SKM-1 treated with dmso at 0.1 percent for 144 hours (cell line): Measurements from ENCODE around the gene LSM3.

Source experiments
- DNase-seq: peaks from one replicate; lab custom pipeline; 2025; ENCODE audit not compliant: unreplicated experiment; lab: John Stamatoyannopoulos, UW

The LSM3 gene

DNA sequence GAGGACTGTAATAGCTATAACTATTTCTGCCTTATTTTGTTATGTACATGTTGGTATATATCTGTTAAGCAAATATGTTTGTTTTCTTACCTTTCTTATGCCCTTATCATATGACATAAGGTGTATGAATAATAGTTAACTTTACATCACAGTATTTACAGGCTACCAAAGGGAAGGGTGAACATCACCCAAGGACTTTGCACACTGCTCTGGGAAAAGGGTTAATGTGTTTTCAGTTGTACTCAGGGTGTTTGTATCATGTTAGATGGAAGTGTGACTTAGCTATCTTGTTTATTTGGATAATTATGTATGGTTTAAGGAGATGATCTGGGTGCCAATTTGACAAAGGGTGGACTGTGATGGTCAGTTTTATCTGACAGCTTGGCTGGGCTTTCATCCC lies 60.3 kb downstream of the LSM3 start:
- DNase-seq = no peak

DNA sequence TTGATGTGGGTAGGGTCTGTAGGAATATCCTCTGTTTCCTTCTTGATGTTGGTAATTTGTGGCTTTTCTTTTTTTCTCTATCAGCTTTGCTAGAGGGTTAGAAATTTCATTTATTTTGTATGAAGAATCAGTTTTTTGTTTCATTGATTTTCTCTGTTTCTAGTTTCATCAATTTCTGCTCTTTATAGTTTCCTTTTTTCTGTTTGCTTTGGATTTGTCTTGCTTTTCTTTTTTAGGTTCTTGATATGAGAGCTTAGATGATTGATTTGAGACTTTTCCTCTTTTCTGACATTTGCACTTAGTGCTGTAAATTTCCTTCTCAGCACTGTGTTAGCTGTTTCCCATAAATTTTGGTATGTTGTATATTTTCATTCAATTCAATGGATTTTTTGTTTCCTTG lies 61.3 kb downstream of the LSM3 start:
- DNase-seq = no peak

DNA sequence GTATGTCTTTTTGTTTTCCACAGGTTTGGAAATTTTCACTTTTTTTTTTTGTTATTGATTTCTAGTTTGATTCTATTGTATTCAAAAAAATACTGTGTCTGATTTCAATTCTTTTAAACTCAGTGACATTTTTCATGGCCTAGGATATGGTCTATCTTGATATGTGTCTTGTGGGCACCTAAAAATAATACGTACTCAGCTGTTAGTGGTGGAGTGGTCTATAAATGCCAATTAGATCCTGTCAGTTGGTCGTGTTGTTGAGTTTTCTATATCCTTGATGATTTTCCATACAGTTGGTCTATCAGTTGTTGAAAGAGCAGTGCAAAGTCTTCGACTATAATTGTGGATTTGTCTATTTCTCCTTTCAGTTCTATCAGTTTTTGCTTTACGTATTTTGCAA lies 61.7 kb downstream of the LSM3 start:
- no peak for DNase-seq

DNA sequence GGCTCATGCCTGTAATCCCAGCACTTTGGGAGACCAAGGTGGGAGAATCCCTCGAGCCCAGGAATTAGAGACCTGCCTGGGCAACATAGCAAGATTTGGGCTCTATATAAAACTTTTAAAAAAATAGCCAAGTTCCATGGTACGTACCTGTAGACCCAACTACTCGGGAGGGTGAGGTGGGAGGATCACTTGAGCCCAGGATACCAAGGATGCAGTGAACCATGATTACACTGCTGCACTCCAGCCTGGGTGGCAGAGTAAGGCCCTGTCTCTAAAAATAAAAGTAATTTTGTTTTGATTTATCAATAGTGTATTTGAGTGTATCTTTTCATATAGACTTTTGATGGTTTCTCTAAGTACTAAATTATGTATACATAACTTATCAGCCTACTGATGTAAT lies 63.1 kb downstream of the LSM3 start:
- no peak for DNase-seq

DNA sequence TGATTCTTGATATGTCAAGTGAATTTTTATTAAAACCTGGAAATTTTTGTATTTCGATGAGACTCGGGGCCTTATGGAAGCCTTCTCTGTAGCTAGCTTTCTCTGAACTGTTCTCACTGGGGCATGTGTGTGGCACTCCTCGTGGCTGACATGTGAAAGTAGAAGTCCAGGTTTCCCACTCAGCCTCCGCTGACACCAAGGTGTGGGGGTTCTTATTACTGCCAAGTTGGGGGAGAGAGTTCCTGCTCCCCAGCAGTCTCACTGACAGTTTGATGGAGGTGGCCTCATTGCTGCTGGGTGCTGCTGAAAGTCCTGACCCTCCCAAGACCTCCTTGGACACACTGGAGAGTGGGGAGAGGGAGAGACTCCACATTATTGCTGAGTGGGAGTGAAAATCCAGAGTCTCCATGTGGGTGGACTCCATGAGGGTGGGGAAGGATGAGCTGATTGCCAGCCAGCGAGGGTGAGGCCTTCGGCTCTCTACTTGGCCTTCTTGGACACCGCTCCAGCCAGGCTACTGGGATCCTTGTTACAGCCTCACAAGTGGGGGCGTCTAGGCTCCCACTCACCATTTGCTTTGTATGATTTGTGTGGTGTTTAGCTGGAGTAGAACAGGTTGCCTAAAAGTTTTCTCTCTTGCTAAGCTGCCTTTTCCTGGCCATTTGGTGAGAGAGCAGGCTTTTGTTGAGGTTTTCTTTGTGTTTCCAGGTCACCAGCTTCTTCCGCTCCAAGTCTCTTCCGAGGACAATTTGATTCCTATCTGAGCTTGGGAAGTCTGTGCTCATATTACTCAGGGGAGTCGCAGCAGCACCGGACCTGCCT lies 64.1 kb downstream of the LSM3 start:
- no peak for DNase-seq

DNA sequence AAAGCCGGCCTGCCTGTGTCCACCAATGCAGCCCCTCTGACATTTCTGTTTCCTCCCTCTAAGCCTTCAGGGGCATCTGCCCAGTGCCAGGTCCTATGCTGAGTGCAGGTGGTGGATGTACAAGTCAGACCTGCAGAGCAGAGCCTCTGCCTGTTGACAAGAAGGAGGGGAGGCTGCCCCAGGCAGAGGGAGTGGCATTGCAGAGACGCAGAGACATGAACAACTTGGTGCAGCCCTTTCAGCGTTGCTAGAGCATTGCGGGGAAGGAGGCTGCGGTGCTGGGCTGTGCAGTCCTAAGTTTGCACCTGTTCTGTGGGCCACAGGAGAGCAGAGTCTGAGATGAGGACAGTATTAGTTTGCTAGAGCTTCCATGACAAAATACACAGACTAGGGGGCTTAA lies 65.2 kb downstream of the LSM3 start:
- no peak for DNase-seq

DNA sequence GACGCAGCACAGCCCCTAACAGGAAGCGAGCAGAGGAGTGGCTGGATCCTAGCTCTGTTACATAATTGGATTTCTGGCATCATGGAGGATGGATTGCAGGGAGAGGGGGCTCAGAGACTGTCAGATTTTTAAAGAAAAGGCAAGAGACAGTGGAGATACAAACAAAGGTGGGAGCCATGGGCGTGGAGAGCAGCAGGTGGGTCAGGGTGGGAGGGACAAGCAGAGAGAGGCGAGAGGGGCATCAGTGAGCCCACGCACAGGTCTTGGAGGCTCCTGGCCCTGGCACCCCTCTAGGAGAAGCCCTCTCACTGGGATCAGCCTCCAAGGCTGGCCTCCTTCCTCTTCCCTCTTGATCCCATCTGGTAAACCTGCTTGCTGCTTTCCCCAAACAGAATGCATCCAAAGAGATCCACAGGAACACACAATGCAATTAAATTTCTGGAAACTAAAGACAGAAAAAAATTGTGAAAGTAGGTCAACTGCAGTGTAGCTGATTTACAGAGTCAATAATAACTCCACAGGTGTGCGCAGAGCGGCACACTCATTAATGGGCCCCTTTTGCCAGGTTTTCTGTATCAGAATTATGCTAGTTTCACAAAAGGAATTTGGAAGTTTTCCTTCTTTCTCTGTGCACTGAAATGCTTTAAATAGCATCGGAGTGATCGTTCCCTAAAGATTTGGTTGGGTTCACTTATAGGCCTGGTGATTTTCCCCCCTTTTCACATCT lies 66.1 kb downstream of the LSM3 start:
- DNase-seq = no peak

DNA sequence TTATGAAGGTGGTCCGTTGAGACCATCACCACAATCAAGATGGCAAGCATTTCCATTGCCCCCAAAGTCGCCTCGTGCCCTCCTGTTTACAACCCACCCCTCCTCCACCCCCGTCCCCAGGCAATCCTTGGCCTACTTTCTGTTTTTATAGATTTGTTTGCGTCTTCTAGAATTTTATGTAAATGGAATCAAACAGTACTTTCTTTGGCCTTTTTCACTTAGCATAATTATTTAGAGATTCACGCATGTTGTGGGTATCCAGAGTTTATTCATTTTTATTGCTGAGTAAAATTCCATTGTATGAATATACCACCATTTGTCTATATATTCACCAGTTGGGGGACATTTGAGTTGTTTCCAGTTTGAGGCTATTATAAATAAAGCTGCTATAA lies 66.6 kb downstream of the LSM3 start:
- no peak for DNase-seq

DNA sequence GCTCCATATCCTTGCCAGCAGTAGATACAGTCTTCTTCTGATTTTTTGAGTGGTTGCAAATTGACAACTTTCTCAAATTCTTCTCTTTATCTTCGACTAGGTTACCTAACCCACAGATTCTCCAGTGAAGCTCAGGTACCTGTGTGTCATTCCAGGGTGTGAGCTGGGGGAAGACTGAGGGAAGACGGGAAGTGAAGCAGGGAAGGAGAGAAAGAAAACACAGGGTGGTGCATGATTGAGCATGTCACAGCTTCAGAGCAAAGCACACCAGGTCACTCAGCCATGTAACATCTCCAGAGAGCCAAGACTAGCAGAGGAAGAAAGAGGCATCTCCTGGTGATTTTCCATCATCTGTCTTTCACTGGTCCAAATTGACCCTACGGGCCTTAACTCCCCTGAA lies 67.2 kb downstream of the LSM3 start:
- DNase-seq = no peak

DNA sequence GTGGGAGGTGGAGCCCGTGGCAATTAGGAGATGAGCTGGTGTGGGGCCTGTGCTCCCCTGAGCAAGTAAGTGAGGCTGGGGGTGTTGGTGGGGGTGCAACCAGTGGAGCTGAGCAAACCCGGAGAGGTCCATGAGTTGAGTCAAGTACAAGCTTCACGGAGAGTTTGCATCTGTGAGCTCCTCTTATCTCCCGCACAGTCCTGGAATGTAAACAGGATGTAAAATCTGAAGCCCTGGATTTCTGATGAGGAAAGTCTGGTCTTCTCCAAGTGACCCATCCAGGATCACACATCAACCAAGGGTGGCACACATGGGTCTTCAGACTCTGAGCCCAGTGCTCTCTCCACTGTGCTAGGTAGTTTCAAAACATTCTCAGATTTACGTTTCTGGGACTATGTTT lies 67.8 kb downstream of the LSM3 start:
- no peak for DNase-seq

DNA sequence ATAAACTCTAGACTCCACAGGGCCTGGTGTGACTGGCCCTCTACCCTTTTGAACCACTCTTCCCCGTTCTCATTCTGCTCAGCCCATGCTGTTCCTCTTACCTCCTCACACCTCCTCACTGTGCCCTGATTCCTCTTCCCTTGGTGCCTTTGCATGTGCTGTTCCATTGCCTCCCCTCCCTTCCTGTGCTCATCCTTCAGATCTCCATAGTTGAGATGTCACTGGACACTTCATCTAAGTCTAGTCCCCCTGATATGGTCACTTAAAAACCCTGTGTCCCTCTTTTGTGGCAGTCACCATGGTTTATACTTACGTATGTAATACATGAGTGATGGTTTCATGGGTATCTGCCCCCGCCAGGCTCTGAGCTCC lies 69.8 kb downstream of the LSM3 start:
- DNase-seq = no peak

DNA sequence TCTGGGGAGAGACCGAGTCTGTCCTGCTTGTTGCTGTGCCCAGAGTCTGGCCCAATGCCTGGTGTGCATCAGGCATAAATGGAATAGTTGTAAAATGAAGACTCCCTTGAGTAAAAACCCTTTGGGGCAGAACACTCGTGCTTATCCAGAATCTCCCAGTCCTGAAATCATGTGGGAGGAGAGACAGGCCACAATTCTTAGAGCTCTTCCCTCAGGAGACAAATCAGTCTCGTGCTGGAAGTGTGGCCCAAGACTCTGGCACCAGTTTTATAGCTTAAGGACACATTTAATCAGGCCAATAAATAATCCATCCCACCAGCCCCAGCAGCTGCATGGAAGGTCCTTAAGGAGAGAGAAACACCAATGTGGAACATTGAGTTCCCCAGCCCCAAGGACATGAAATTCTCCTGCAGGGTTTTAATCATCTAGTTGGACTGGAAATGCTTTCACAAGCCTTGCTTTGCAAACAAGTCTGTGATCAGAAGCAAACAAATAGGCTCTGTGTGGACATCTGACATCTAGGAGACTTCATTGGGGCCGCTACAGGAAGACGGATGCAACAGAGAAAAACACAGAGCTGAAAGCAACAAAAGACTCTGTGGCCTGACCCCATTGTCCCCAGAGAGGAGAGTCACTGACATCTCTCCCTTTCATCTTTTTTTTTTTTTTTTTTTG lies 70.4 kb downstream of the LSM3 start:
- no peak for DNase-seq
